H1 (cell line): ENCODE data around the gene BTD. TPM values are rescaled to one million over a fixed set of nuclear protein-coding genes. Genes with fewer than 3 reads are reported as not detected.

Source experiments
- CTCF ChIA-PET: fragments of 300-600 bp; sonication (Branson Sonifier 250); formaldehyde crosslinking; loops from one replicate; lab custom pipeline; 2021; ENCODE audit not compliant: partially characterized antibody; lab: Charles Lee
- POLR2A ChIA-PET: fragments of 300-600 bp; sonication (Branson Sonifier 250); formaldehyde crosslinking; loops from one replicate; lab custom pipeline; 2021; ENCODE audit warnings: inconsistent platforms; ENCODE audit not compliant: partially characterized antibody; lab: Charles Lee
- DNase-seq, 2 experiments: peaks; one replicate each; pipeline versions ENCODE4 v3.0.0 to v3.0.0-alpha.2; 2010 to 2022; ENCODE audit warnings: low spot score in 2 of 2, low read depth in 1 of 2, mixed read lengths in 1 of 2
- FAIRE-seq: peaks from 2 replicates; lab custom pipeline; 2011; peaks lifted over from hg19 to GRCh38; lab: Jason Lieb, UNC
- H2AFZ ChIP-seq: 2 replicates; pipeline ENCODE4 v1.8.1; 2012; ENCODE audit warnings: low read length, inconsistent platforms
- H2AK5ac ChIP-seq: 2 replicates; pipeline ENCODE4 v1.6.1; 2013; ENCODE audit warnings: low read depth, low read length
- H2BK120ac ChIP-seq: replicated peaks from 2 replicates; pipeline ENCODE3; 2013; ENCODE audit warnings: low read depth, low read length, inconsistent platforms
- H2BK12ac ChIP-seq: 2 replicates; pipeline ENCODE4 v1.6.1; 2013; ENCODE audit warnings: low read depth, low read length
- H2BK15ac ChIP-seq: 2 replicates; pipeline ENCODE4 v1.6.1; 2013; ENCODE audit warnings: low read length
- H2BK20ac ChIP-seq: 2 replicates; pipeline ENCODE4 v1.6.1; 2013; ENCODE audit warnings: low read length
- H2BK5ac ChIP-seq: 2 replicates; pipeline ENCODE4 v1.6.1; 2013; ENCODE audit warnings: low read depth, low read length
- H3K14ac ChIP-seq: 2 replicates; pipeline ENCODE4 v1.6.1; 2013; ENCODE audit warnings: inconsistent platforms; ENCODE audit not compliant: insufficient read length
- H3K18ac ChIP-seq: 2 replicates; pipeline ENCODE4 v1.6.1; 2013; ENCODE audit warnings: low read length; ENCODE audit errors: extremely low read depth
- H3K23ac ChIP-seq: 2 replicates; pipeline ENCODE4 v1.6.1; 2013; ENCODE audit warnings: inconsistent platforms; ENCODE audit not compliant: insufficient read length
- H3K23me2 ChIP-seq: 2 replicates; pipeline ENCODE4 v1.6.1; 2013; ENCODE audit warnings: low read depth, low read length
- H3K27ac ChIP-seq: 2 replicates; pipeline ENCODE4 v1.6.1; 2011; ENCODE audit warnings: low read depth, low read length, inconsistent platforms
- H3K27me3 ChIP-seq, 4 experiments: replicated peaks in 1 of 4; 1 replicate in 1 of 4; 2 replicates in 3 of 4; pipeline versions ENCODE4 v1.6.1 to v1.8.1; 2011 to 2013; ENCODE audit warnings: low read length in 3 of 4, mild to moderate bottlenecking in 3 of 4, inconsistent platforms in 2 of 4, mixed read lengths in 2 of 4, moderate library complexity in 1 of 4; ENCODE audit not compliant: control insufficient read depth in 3 of 4, insufficient read depth in 3 of 4; ENCODE audit errors: extremely low read depth in 1 of 4
- H3K36me3 ChIP-seq, 4 experiments: 2 replicates each; pipeline versions ENCODE4 v1.6.1 to v1.8.1; 2011 to 2013; ENCODE audit warnings: mild to moderate bottlenecking in 4 of 4, low read length in 3 of 4, moderate library complexity in 2 of 4, control low read depth in 1 of 4, inconsistent platforms in 1 of 4; ENCODE audit not compliant: insufficient read depth in 4 of 4, control insufficient read depth in 2 of 4
- H3K4ac ChIP-seq: replicated peaks from 2 replicates; pipeline ENCODE3; 2013; ENCODE audit warnings: low read length, low read depth, mixed read lengths, inconsistent platforms; ENCODE audit not compliant: insufficient read length
- H3K4me1 ChIP-seq, 4 experiments: replicated peaks in 1 of 4; 1 replicate in 1 of 4; 2 replicates in 3 of 4; pipeline versions ENCODE4 v1.6.1 to v1.8.1; 2011 to 2013; ENCODE audit warnings: low read length in 3 of 4, inconsistent platforms in 2 of 4, mixed read lengths in 1 of 4; ENCODE audit not compliant: insufficient read depth in 4 of 4, control insufficient read depth in 3 of 4
- H3K4me2 ChIP-seq, 2 experiments: 2 replicates each; pipeline versions ENCODE4 v1.6.1 to v1.8.1; 2011 to 2013; ENCODE audit warnings: low read depth in 2 of 2, low read length in 2 of 2, control low read depth in 1 of 2, inconsistent platforms in 1 of 2, mild to moderate bottlenecking in 1 of 2; ENCODE audit not compliant: insufficient read depth in 1 of 2
- H3K4me3 ChIP-seq, 4 experiments: fragments of 200-600, 300-600 bp in 1 of 4; sonication (generic), shearing (Covaris generic), sonication (Bioruptor Twin) in 1 of 4; 2 replicates each; pipeline versions ENCODE4 v1.5.1 to v1.8.1; 2011 to 2016; ENCODE audit warnings: low read length in 4 of 4, low read depth in 3 of 4, control low read depth in 2 of 4, inconsistent platforms in 2 of 4, mild to moderate bottlenecking in 2 of 4, mixed read lengths in 1 of 4, moderate library complexity in 1 of 4; ENCODE audit not compliant: insufficient read depth in 2 of 4; ENCODE audit errors: extremely low read depth in 1 of 4
- H3K56ac ChIP-seq: replicated peaks from 2 replicates; pipeline ENCODE3; 2013; ENCODE audit warnings: low read depth, mild to moderate bottlenecking, mixed read lengths, low read length, inconsistent platforms; ENCODE audit not compliant: insufficient read length
- H3K79me1 ChIP-seq: 2 replicates; pipeline ENCODE4 v1.6.1; 2013; ENCODE audit warnings: low read depth, low read length, control low read depth
- H3K79me2 ChIP-seq, 2 experiments: 2 replicates each; pipeline versions ENCODE4 v1.6.1 to v1.8.1; 2012 to 2013; ENCODE audit warnings: low read length in 2 of 2, mild to moderate bottlenecking in 2 of 2, inconsistent platforms in 1 of 2; ENCODE audit not compliant: insufficient read depth in 2 of 2, control insufficient read depth in 1 of 2
- H3K9ac ChIP-seq, 4 experiments: replicated peaks in 1 of 4; 1 replicate in 1 of 4; 2 replicates in 3 of 4; pipeline versions ENCODE4 v1.6.1 to v1.8.1; 2011 to 2013; ENCODE audit warnings: low read depth in 3 of 4, low read length in 3 of 4, control low read depth in 2 of 4, mild to moderate bottlenecking in 2 of 4, moderate library complexity in 2 of 4, inconsistent platforms in 1 of 4; ENCODE audit errors: extremely low read depth in 1 of 4
- H3K9me3 ChIP-seq, 2 experiments: 2 replicates each; pipeline versions ENCODE4 v1.6.1 to v1.8.1; 2012 to 2013; ENCODE audit warnings: mild to moderate bottlenecking in 2 of 2, moderate library complexity in 2 of 2, control low read depth in 1 of 2, inconsistent platforms in 1 of 2, low read depth in 1 of 2, low read length in 1 of 2, mixed read lengths in 1 of 2; ENCODE audit not compliant: insufficient read depth in 2 of 2
- H4K20me1 ChIP-seq, 2 experiments: replicated peaks in 1 of 2; 2 replicates each; pipeline versions ENCODE3 to v1.8.1; 2011 to 2013; ENCODE audit warnings: inconsistent platforms in 2 of 2, low read length in 2 of 2, mild to moderate bottlenecking in 1 of 2; ENCODE audit not compliant: insufficient read depth in 2 of 2, control insufficient read depth in 1 of 2
- H4K5ac ChIP-seq: 2 replicates; pipeline ENCODE4 v1.6.1; 2013; ENCODE audit warnings: low read length, low read depth, mixed read lengths, inconsistent platforms; ENCODE audit not compliant: insufficient read length
- H4K8ac ChIP-seq: 2 replicates; pipeline ENCODE4 v1.8.0; 2013; ENCODE audit warnings: mild to moderate bottlenecking, moderate library complexity, low read length, inconsistent platforms; ENCODE audit not compliant: insufficient read depth; ENCODE audit errors: extremely low read depth
- H4K91ac ChIP-seq: replicated peaks from 2 replicates; pipeline ENCODE3; 2013; ENCODE audit warnings: low read length, mixed read lengths, inconsistent platforms; ENCODE audit not compliant: insufficient read length
- CHD1 ChIP-seq: IDR thresholded peaks from 2 replicates; pipeline ENCODE4 v1.6.1; 2012; ENCODE audit warnings: low read depth, low read length, improper control_type of control experiment
- CHD2 ChIP-seq: IDR thresholded peaks from 2 replicates; pipeline ENCODE4 v1.6.1; 2012; ENCODE audit warnings: low read length, improper control_type of control experiment
- CTBP2 ChIP-seq: IDR thresholded peaks from 2 replicates; pipeline ENCODE4 v1.7.0; 2011; ENCODE audit warnings: borderline replicate concordance, mild to moderate bottlenecking, moderate library complexity, mixed read lengths, low read length; ENCODE audit not compliant: insufficient read depth, insufficient read length
- JUN ChIP-seq: IDR thresholded peaks from 2 replicates; pipeline ENCODE4 v1.6.1; 2011; ENCODE audit warnings: low read depth, mild to moderate bottlenecking, improper control_type of control experiment, low read length
- MAFK ChIP-seq: IDR thresholded peaks from 2 replicates; pipeline ENCODE4 v1.6.1; 2012; ENCODE audit warnings: low read depth, mild to moderate bottlenecking, improper control_type of control experiment, low read length
- POLR2A ChIP-seq, 2 experiments: IDR thresholded peaks; 1 replicate in 1 of 2; 2 replicates in 1 of 2; pipeline ENCODE4 v1.6.1; 2011; ENCODE audit warnings: low read depth in 2 of 2, low read length in 2 of 2, mild to moderate bottlenecking in 2 of 2; ENCODE audit errors: control extremely low read depth in 1 of 2
- RNF2 ChIP-seq: fragments of 200-900, 300-1000 bp; sonication (generic); IDR thresholded peaks from 2 replicates; pipeline ENCODE4 v1.7.1; 2016; ENCODE audit warnings: borderline replicate concordance, low read depth, mild to moderate bottlenecking, antibody characterized with exemption, low read length; ENCODE audit not compliant: poor library complexity, severe bottlenecking; ENCODE audit errors: missing control alignments
- SIN3A ChIP-seq, 2 experiments: IDR thresholded peaks in 1 of 2; conservative IDR thresholded peaks in 1 of 2; 2 replicates each; pipeline ENCODE4 v1.6.1; 2011 to 2012; ENCODE audit warnings: low read length in 2 of 2, improper control_type of control experiment in 1 of 2, low read depth in 1 of 2, mild to moderate bottlenecking in 1 of 2
- SP1 ChIP-seq: IDR thresholded peaks from 2 replicates; pipeline ENCODE4 v1.6.1; 2011; ENCODE audit warnings: low read depth, low read length
- TBP ChIP-seq: IDR thresholded peaks from 2 replicates; pipeline ENCODE4 v1.6.1; 2011; ENCODE audit warnings: low read depth, low read length, improper control_type of control experiment
- YY1 ChIP-seq: IDR thresholded peaks from 2 replicates; pipeline ENCODE4 v1.6.1; 2011; ENCODE audit warnings: low read depth, mild to moderate bottlenecking, low read length
- WGBS, 2 experiments: shearing (Covaris generic) in 1 of 2; methylation state at CpG; one replicate each; pipeline versions ENCODE4 v1.1.6 to v1.1.7; 2013 to 2015; ENCODE audit warnings: low lambda C conversion rate in 2 of 2, mixed read lengths in 2 of 2, inconsistent platforms in 1 of 2, low coverage in 1 of 2, missing lambda C conversion rate in 1 of 2; ENCODE audit not compliant: insufficient replicate concordance in 2 of 2, insufficient coverage in 1 of 2, insufficient read length in 1 of 2; ENCODE audit errors: extremely low coverage in 1 of 2, missing lambda C conversion rate in 1 of 2; 5-methylcytosine and 5-hydroxymethylcytosine counted together
- polyA plus RNA-seq, 7 experiments: library from polyadenylated mRNA; depleted of rRNA in 3 of 7; stranded (reverse) in 5 of 7; unstranded in 2 of 7; fragments of >200 nt in 5 of 7; fragments of 200-250 nt in 2 of 7; gene quantifications; 1 replicate in 5 of 7; 2 replicates in 1 of 7; 4 replicates in 1 of 7; pipeline versions ENCODE4 v1.2.1 to v1.2.3, GENCODE V29; 2011 to 2013; ENCODE audit warnings: missing spikeins in 2 of 7, mixed read lengths in 2 of 7
- total RNA-seq: library from RNA; stranded (reverse); fragmentation: NEBNext Ultra II Directional; extraction: Animal tissue kit (Norgen Biotek cat#: 25700); gene quantifications from 2 replicates; pipeline ENCODE4 v1.2.1, GENCODE V29; 2021

The BTD gene
- total and polyA plus RNA-seq, 2 of the 8 experiments (the other 6 are each of a cell fraction or from before 2014, with no cell fraction given) = 21.8 to 36.7 TPM

DNA sequence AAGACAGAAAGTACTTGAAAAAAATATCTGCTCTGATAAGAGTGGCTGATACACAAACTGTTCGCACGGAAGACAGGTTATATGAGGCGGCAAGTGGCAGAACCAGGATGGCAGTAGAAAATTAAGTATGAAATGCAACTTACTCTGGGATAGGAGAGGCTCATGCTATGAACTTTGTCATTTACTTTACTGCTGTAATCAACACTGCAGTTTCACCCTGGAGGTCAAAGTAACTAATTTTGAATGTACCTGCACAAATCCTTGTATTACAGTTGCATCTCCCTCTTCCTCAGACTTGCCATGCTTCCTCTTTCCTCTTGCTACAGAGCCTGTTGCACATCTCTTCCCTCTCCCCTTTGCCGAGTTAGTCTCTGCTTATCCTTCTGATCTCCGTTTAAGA, 39.0 kb upstream of the BTD start:
- Histone ChIP-seq H3K79me2 (no peaks in the 10 kb centered on the region), H3K36me3 (peaks cover 15 to 41% (median 29%) of the 10 kb centered on the region in 4 experiments; a peak in 7 of 8 replicates), H3K9me3 (no peaks in the 10 kb centered on the region), H3K4me3 (no peak overlapping the region), H3K27ac (no peak overlapping the region), H3K56ac (no peak overlapping the region), H3K4me2 (no peak overlapping the region), H3K79me1 (no peaks in the 10 kb centered on the region), H4K5ac (no peak overlapping the region), H2BK120ac (no peak overlapping the region), H4K20me1 (peaks cover 0 to 4% of the 10 kb centered on the region in 2 experiments), H2BK12ac (no peak overlapping the region), H3K14ac (no peak overlapping the region), H3K4ac (no peak overlapping the region), H4K8ac (no peak overlapping the region), H3K23me2 (no peaks in the 10 kb centered on the region), H3K9ac (no peak overlapping the region), H2AK5ac (no peak overlapping the region), H3K18ac (no peak overlapping the region), H2BK20ac (no peak overlapping the region), H2BK5ac (no peak overlapping the region), H2AFZ (no peak overlapping the region), H2BK15ac (no peak overlapping the region), H3K4me1 (no peaks in the 10 kb centered on the region), H3K23ac (no peak overlapping the region), H3K27me3 (no peaks in the 10 kb centered on the region), H4K91ac (no peak overlapping the region)
- POLR2A ChIA-PET = no interaction called here
- WGBS, 2 experiments = 96% methylated on average over 5 of the region's 5 CpGs; no CpG with 5 or more reads in 1 of the 2 experiments
- no peak for FAIRE-seq
- TF ChIP-seq SIN3A (conservative IDR thresholded peaks at IDR 0.05 in 1 of 2, IDR thresholded peaks at IDR 0.05 in 1 of 2; ENCODE audit: low read depth in 1 of 2, low read length in 2 of 2) (no peak), MAFK (no peak), POLR2A (IDR thresholded peaks at IDR 0.05; ENCODE audit: control extremely low read depth in 1 of 2, low read depth in 2 of 2, low read length in 2 of 2) (no peak), YY1 (no peak), CHD1 (no peak), CHD2 (no peak), SP1 (no peak), CTBP2 (no peak), JUN (no peak), RNF2 (no peak), TBP (no peak)
- DNase-seq = no peak
- CTCF ChIA-PET = no interaction called here
